K562 (cell line): ENCODE measurements around the gene RSPH9. TPM values are rescaled to one million over a fixed set of nuclear protein-coding genes. Genes with fewer than 3 reads are reported as not detected.
A peak's percentile ranks its signal among the peaks of the same experiment; 100 is the strongest.

ENCODE experiments used
- BRD9 ChIP-seq: fragments of 450-650 bp; IDR thresholded peaks from 2 replicates; pipeline ENCODE4 v1.6.1; 2018; ENCODE audit warnings: low read depth; ENCODE audit not compliant: partially characterized antibody
- CBFA2T3 ChIP-seq: fragments of 450-650 bp; IDR thresholded peaks from 2 replicates; pipeline ENCODE4 v1.6.1; 2017
- HBP1 ChIP-seq: fragments of 450-650 bp; formaldehyde crosslinking; IDR thresholded peaks from 2 replicates; pipeline ENCODE4 v1.4.0; 2022; ENCODE audit warnings: missing genetic modification characterization
- HNRNPH1 ChIP-seq: fragments of 200-400 bp; formaldehyde crosslinking; optimal IDR thresholded peaks from 2 replicates; pipeline ENCODE3; 2017; ENCODE audit warnings: low read depth, mild to moderate bottlenecking, low read length, moderate library complexity
- KLF10 ChIP-seq: fragments of 250-450 bp; sonication (Bioruptor Pico); IDR thresholded peaks from 2 replicates; pipeline ENCODE4 v1.6.1; 2021; ENCODE audit warnings: matching md5 sums
- MAZ ChIP-seq, 2 experiments: fragments of 450-650 bp in 1 of 2; sonication (generic) in 1 of 2; formaldehyde crosslinking; IDR thresholded peaks in 1 of 2; conservative IDR thresholded peaks in 1 of 2; 2 replicates each; pipeline versions ENCODE4 v1.4.0 to v1.5.0; 2020; ENCODE audit warnings: mild to moderate bottlenecking in 1 of 2, missing genetic modification reagents in 1 of 2
- MLLT1 ChIP-seq, 2 experiments: fragments of 450-650 bp; IDR thresholded peaks; 2 replicates each; pipeline ENCODE4 v1.6.1; 2016
- MNT ChIP-seq, 2 experiments: fragments of 450-650 bp; conservative IDR thresholded peaks; 2 replicates each; pipeline ENCODE4 v1.6.1; 2017; ENCODE audit warnings: mild to moderate bottlenecking in 2 of 2, moderate library complexity in 2 of 2
- NCOA2 ChIP-seq, 2 experiments: fragments of 450-650 bp; IDR thresholded peaks; 2 replicates each; pipeline ENCODE4 v1.6.1; 2018; ENCODE audit warnings: mild to moderate bottlenecking in 2 of 2, moderate library complexity in 1 of 2; ENCODE audit not compliant: partially characterized antibody in 2 of 2
- SAFB ChIP-seq: fragments of 200-400 bp; formaldehyde crosslinking; IDR thresholded peaks from 2 replicates; pipeline ENCODE4 v1.6.1; 2017; ENCODE audit warnings: low read depth, low read length, borderline replicate concordance
- SPI1 ChIP-seq: IDR thresholded peaks from 2 replicates; pipeline ENCODE4 v1.6.1; 2011; ENCODE audit warnings: low read depth, low read length, control low read depth, borderline replicate concordance
- SRSF9 ChIP-seq: fragments of 200-400 bp; formaldehyde crosslinking; IDR thresholded peaks from 2 replicates; pipeline ENCODE4 v1.6.1; 2017; ENCODE audit warnings: low read depth, low read length, borderline replicate concordance
- TEAD2 ChIP-seq: fragments of 450-650 bp; IDR thresholded peaks from 2 replicates; pipeline ENCODE4 v1.6.1; 2016; ENCODE audit warnings: missing genetic modification characterization, control low read depth, missing compliant biosample characterization
- TFE3 ChIP-seq: fragments of 450-650 bp; formaldehyde crosslinking; IDR thresholded peaks from 2 replicates; pipeline ENCODE4 v1.4.0; 2020; ENCODE audit warnings: mild to moderate bottlenecking, mixed read lengths
- USF2 ChIP-seq: sonication (generic); formaldehyde crosslinking; IDR thresholded peaks from 2 replicates; pipeline ENCODE4 v1.5.0; 2020; ENCODE audit warnings: missing genetic modification reagents
- XRCC3 ChIP-seq: fragments of 450-650 bp; IDR thresholded peaks from 2 replicates; pipeline ENCODE4 v1.6.1; 2017; ENCODE audit warnings: mild to moderate bottlenecking, moderate library complexity
- ZNF212 ChIP-seq: fragments of 450-650 bp; formaldehyde crosslinking; IDR thresholded peaks from 2 replicates; pipeline ENCODE4 v1.4.0; 2020; ENCODE audit warnings: mild to moderate bottlenecking
- ZNF395 ChIP-seq: fragments of 200-800 bp; sonication (Bioruptor generic); IDR thresholded peaks from 2 replicates; pipeline ENCODE4 v1.6.1; 2017; ENCODE audit warnings: missing genetic modification characterization, missing compliant biosample characterization
- ZNF785 ChIP-seq: fragments of 250-450 bp; sonication (Bioruptor Pico); IDR thresholded peaks from 2 replicates; pipeline ENCODE4 v1.4.0; 2020; ENCODE audit warnings: mild to moderate bottlenecking
- polyA plus RNA-seq, 8 experiments: library from polyadenylated mRNA; depleted of rRNA in 4 of 8; stranded (reverse) in 5 of 8; unstranded in 3 of 8; fragments of >200 nt; fragmentation: Nextera tagmentation in 2 of 8; fragmentation: Illumina TruSeq in 1 of 8; extraction: Ambion mirVana in 2 of 8; extraction: Trizol in 1 of 8; gene quantifications; 2 replicates each; pipeline versions ENCODE4 v1.2.1 to v1.2.3, GENCODE V29; 2011 to 2014; ENCODE audit warnings: inconsistent platforms in 1 of 8, missing spikeins in 1 of 8
- total RNA-seq, 7 experiments: library from RNA; depleted of rRNA in 6 of 7; stranded (reverse); fragments of >200 nt in 6 of 7; fragmentation: Illumina TruSeq in 2 of 7; extraction: Trizol in 2 of 7; gene quantifications; 2 replicates each; pipeline versions ENCODE4 v1.2.1 to v1.2.3, GENCODE V29; 2011 to 2021; ENCODE audit warnings: low replicate concordance in 1 of 7

The RSPH9 gene
- total and polyA plus RNA-seq, 9 of the 15 experiments (the other 6 are each of a cell fraction or from before 2014, with no cell fraction given): 0.05 to 0.60 (median 0.39) TPM; not detected in 6

- peak; percentile 22; the same call in 1 of the 2 replicates for TF ChIP-seq TFE3 (CRISPR knock-in tag)
- peak; percentile 86 for TF ChIP-seq SPI1
- peak; percentile 61 to 86; a peak in 3 of 4 replicates for TF ChIP-seq MAZ (CRISPR knock-in tag; conservative IDR thresholded peaks at IDR 0.05 in 1 of 2, IDR thresholded peaks at IDR 0.05 in 1 of 2)
- TF ChIP-seq ZNF212 (CRISPR knock-in tag): no peak; the same call in 1 of the 2 replicates
- TF ChIP-seq XRCC3: no peak
- no peak for TF ChIP-seq MNT (conservative IDR thresholded peaks at IDR 0.05)
- peak; percentile 96 to 97 for TF ChIP-seq MLLT1 (IDR thresholded peaks at IDR 0.05)
- TF ChIP-seq HBP1 (CRISPR knock-in tag): peak; percentile 92
- TF ChIP-seq USF2 (CRISPR knock-in tag): no peak
- 0 out of 2 replicates have a peak, but pooled peaks have one; percentile 37 for TF ChIP-seq TEAD2 (tag)
- TF ChIP-seq HNRNPH1: no peak
- peak; percentile 99 for TF ChIP-seq BRD9
- no peak for TF ChIP-seq ZNF395 (CRISPR knock-in tag)
- no peak for TF ChIP-seq SRSF9
- TF ChIP-seq CBFA2T3: no peak
- no peak for TF ChIP-seq SAFB
- TF ChIP-seq ZNF785 (CRISPR knock-in tag): no peak
- no peak for TF ChIP-seq NCOA2 (IDR thresholded peaks at IDR 0.05; ENCODE audit: partially characterized antibody in 2 of 2)
- TF ChIP-seq KLF10 (CRISPR knock-in tag): no peak; the same call in 1 of the 2 replicates
Observed at GRCh38 chr6:43627008-43627825, 17.6 kb upstream of the RSPH9 start (continued).
